CD1c-positive myeloid dendritic cell (primary cell): ENCODE data around the gene C5orf22.
A peak's percentile ranks its signal among the peaks of the same experiment; 100 is the strongest.
"Not testable (repeated sequence)": the region's sequence is repeated elsewhere in the genome, so short reads cannot be mapped to it uniquely, and the experiment has no call there.

Experiments
- DNase-seq: peaks from one replicate; pipeline ENCODE4 v3.0.0-alpha.2; 2016; ENCODE audit errors: extremely low spot score

The C5orf22 gene

DNA sequence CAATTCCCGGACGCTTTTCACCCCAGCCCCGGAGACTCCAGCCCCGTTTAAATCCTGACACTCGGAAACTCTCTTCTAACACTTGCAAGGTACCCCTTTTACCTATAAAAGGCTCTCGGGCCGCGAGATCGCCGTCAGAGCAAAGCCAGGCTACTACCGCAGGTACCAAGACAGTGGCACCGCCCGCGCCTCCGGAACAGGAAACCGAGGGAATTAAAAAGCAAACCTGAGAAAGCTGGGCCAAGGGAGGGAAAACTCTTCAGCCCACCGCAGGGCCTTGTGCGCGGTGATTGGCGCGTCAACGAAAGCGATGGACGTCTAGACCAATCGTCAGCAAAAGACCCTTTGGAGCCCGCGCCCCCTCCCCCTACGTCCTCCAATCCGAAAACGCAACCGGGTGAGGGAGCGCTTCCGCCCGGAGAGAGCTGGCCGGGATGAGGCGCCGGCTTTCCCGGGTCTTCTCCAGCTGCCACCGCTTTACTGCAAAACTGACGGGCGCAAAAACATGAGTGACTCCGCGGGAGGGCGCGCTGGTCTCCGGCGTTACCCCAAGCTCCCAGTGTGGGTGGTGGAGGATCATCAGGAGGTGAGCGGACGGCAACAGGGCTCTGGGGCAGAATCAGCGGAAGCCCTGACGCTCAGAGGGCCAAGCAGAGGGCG, at the start of gene C5orf22, which contains the start of gene DROSHA:
Gene C5orf22, plus strand, starts transcription at position 414 of the 660 bp plus-strand sequence. Its CDS starts 92 bp downstream, at position 506.
Gene DROSHA, minus strand, starts transcription at position 206 of the 660 bp plus-strand sequence. CDS start 3,034 bp downstream, outside the sequence.
- peak; percentile 96 for DNase-seq

DNA sequence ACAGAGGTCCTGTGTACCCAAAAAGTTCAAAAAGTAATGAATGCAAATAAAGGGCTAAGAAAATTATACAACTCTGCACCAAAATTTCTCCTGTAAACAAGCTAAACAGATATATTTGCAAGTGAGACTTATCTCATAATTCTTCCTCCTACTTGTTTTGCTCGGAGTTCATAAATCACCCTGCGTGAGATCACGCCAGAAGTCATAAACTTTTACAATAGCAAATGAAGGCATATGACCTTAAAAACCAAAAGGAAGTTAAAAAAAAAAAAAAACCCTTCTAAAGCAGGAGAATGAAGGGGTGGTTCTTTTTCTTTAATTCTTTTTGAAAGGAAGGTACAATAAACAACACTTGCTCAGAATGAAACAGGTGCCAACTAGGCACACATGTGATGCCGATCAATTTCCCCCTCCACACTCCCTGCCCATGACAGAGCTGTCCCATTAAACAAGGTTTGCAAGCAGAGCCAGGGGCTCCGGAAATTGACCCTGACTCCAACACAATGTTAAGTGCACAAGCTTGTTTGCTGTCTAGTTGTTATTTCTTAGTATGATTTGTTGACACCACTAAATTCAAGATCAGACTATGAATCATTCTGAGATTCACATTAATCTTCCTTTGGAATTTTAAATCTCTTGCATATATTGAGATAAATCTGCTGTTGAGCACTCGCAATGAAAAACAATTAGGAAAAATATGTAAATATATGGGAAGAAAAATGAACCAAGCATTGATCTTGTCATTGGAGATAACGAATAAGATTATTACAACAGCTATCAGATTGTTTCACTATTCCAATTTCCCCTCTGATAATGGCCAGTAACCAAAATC, 46.5 kb upstream of the C5orf22 start:
- no peak for DNase-seq

DNA sequence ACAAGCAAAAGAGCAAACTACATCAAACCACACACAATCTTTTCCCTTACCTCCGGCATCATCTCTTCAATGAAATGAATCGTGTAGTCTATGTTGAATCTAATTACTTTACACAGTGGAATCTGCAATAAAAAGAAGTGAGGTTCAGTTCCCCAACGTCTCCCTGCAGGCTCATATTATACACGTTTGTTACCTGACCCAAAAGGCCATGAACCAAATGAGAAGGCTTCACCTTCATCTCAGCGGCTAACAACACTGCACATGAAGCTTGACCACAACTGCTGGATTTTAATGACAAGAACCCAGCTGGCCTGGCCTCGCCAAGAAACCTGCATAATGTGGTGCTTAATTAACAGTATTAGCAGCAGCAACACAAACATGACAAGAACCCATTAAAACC, 45.7 kb upstream of the C5orf22 start:
- no peak for DNase-seq

- no peak for DNase-seq
These were observed 44.6 kb upstream of the C5orf22 start for GRCh38 chr5:31487506-31487905.

DNA sequence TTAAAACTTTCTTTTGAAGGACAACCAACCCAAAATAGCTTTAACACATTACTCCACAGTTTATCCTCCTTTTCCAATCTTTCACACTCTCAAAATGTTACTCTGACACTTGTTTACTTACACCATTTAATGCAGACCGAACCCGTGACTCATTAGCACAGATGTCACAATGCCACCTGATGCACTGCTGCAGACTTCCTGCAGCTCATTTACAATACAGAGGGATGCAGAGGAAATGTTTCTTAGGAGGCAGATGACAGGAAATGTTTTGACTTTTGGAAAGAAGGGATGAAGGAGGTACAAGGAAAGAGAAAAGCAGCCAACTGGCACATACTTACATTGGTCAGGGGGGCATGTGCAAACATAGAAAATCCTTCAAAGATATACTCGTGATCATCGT, 39.2 kb upstream of the C5orf22 start:
- DNase-seq: no peak

DNA sequence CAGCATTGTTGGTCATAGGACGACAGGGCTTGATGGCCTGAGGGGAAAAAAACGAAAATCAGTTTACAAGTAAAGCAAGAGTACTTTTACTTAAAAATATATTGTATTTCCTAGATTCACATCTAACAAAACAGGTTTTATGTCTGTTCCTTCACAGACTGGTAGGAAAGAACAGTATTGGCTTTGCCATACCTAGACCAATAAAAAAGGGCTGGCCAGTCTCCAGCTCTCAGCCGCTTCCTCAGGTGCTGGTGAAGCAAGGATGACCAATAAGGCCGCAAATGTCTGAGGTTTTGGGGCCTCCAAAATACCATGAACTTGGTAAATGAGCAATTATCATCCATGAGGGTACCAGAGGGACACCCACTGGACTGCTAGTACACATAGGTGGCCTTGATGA, 36.8 kb upstream of the C5orf22 start:
- no peak for DNase-seq

DNA sequence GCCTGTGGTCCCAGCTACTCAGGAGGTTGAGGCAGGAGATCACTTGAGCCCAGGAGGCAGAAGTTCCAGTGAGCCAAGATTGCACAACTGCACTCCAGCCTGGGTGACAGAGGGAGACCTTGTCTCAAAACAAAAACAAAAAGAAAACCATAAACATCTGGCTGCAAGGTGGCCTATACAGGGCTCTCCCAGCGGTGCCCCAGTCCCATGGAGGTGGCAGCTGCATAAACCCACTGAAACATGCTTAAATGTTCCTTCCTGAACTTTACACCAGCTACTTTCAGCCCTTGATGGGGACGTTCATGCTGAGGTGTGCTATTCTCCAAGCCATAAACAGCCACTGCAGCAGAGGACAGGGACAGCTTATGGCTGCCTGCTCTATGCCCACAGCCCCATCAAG, 35.8 kb upstream of the C5orf22 start:
- no peak for DNase-seq

GRCh38 chr5:31496891-31497290, 35.2 kb upstream of the C5orf22 start:
- no peak for DNase-seq

DNA sequence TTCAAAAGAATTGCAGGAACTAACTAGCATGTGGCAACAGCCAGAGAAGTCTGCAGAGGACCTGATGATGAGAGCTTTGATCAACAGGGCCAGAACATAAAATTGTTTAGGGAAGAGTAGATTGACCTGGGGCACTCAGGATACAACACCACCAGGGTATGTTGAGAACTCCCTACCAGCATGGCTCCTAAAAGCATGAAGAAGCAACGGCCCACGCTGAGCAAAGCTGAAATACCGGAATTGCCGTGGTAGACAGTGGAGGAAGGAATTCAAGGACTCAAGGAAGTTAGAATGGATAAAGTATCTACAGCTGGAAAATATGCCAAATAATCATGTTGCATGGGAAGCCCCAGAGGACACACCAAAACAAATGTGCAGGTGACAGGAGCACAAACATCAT, 31.8 kb upstream of the C5orf22 start:
- no peak for DNase-seq

GRCh38 chr5:31502506-31502905, 29.6 kb upstream of the C5orf22 start:
- DNase-seq: no peak

GRCh38 chr5:31504529-31504928, 27.6 kb upstream of the C5orf22 start:
- no peak for DNase-seq

DNA sequence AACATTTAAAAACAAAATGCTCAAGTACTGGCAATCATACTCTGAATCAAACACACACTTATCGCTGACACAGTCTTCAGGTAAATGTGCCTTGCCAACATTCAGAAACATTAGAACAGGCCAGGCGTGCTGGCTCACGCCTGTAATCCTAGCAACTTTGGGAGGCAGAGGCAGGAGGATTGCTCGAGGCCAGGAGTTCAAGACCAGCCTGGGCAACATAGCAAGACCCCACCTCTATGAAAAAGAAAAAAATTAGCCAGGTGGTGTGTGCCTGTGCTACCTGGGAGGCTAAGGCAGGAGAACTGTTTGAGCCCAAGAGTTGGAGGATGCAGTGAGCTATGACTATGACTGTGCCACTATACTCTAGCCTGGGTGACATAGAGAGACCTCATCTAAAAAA, 20.8 kb upstream of the C5orf22 start:
- no peak for DNase-seq

- no peak for DNase-seq
These were observed 15.3 kb upstream of the C5orf22 start for GRCh38 chr5:31516802-31517201.

GRCh38 chr5:31523041-31523440, 9.1 kb upstream of the C5orf22 start:
- no peak for DNase-seq

GRCh38 chr5:31530541-31531265, 1.4 kb upstream of the C5orf22 start:
- no peak for DNase-seq

GRCh38 chr5:31531543-31531887, 586 bp upstream of the C5orf22 start:
- DNase-seq: peak; percentile 56

- no peak for DNase-seq
These were observed 2.5 kb downstream of the C5orf22 start for GRCh38 chr5:31534527-31535046.

DNA sequence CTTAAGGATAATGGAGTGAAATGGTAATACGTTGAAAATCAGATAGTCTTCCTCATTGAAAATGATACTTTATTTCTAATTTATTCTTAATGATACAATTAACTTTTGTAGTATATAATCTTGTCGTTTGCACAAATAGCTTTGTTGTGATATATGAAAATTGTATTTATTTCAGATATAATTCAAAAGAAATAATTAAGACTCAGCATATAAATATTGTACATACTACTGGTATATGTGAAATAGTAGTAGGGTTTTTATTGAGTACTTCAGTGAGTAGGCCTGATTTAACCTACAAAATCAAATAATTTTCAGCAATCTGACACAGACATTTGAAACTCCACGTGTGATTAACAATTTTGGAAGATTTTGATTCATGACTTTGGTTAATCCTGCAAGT, 4.8 kb downstream of the C5orf22 start:
- no peak for DNase-seq

GRCh38 chr5:31537349-31537748, 5.2 kb downstream of the C5orf22 start:
- DNase-seq: no peak

GRCh38 chr5:31537851-31538250, 5.8 kb downstream of the C5orf22 start:
- DNase-seq: no peak

- DNase-seq: not testable (repeated sequence)
These were observed 17.0 kb downstream of the C5orf22 start for GRCh38 chr5:31549114-31549513.

GRCh38 chr5:31551878-31552277, 19.8 kb downstream of the C5orf22 start:
- no peak for DNase-seq
